Regular cardiac myocyte (primary cell): Measurements from ENCODE around the gene ARFGAP3. TPM values are rescaled to one million over a fixed set of nuclear protein-coding genes. Genes with fewer than 3 reads are reported as not detected.

Experiments
- total RNA-seq: library from RNA; depleted of rRNA; stranded (reverse); fragments of >200 nt; gene quantifications from 2 replicates; pipeline ENCODE4 v1.2.3, GENCODE V29; 2014

The ARFGAP3 gene, protein sequence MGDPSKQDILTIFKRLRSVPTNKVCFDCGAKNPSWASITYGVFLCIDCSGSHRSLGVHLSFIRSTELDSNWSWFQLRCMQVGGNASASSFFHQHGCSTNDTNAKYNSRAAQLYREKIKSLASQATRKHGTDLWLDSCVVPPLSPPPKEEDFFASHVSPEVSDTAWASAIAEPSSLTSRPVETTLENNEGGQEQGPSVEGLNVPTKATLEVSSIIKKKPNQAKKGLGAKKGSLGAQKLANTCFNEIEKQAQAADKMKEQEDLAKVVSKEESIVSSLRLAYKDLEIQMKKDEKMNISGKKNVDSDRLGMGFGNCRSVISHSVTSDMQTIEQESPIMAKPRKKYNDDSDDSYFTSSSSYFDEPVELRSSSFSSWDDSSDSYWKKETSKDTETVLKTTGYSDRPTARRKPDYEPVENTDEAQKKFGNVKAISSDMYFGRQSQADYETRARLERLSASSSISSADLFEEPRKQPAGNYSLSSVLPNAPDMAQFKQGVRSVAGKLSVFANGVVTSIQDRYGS
- 111 and 116 TPM in 2 replicates for total RNA-seq

DNA sequence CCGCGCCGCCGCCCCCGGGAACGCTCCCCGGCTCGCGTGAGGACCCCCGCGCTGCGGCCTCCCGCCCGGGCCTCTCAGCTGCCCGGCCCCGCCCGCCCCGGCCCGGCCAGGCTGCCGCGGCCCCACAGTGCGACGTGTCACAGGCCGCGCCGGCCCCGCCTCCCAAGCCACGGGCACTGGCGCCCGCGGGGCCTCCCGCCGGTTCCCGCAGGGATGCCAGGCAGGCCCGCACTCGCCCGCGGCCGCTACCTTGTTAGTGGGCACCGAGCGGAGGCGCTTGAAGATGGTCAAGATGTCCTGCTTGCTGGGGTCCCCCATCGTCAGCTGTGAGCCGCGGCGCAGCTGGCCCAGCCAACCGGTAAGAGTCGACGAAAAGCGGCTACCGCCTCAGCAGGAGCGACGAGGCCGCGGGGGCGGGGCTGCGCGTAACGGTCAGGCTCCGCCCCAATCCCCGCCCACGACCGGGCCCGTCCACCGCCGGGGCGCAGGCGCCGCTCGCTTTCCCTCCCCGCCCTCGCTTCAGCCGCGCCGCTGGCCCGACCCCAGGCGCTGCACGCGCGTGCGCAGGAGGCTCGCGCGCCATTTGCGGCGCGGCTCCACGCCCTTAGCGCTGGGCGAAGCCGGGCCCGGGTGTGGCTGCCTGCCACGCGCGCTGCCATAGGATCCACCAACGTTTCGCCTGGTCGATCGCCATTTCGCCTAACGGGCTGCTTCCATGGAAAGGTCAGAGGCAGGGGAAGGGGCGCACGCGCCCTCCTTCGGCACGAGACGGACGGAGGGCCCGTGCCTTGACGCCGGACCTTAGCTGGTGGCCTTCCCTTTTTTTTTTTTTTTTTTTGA lies at the start of gene ARFGAP3:
Gene ARFGAP3 (minus strand): TSS at position 409 of the 840 bp plus-strand sequence. CDS start 91 bp downstream, at position 318.

Other genes with a start within 250 kb of the ARFGAP3 start
- 19.4 and 30.5 TPM in 2 replicates for gene POLDIP3, start 242.4 kb downstream of the ARFGAP3 start, total RNA-seq
- gene ATP5MGL, start 216.7 kb downstream of the ARFGAP3 start, total RNA-seq, result 0.28 and 0.58 TPM in 2 replicates
- gene CYB5R3, start 207.9 kb downstream of the ARFGAP3 start, total RNA-seq, result 40.8 and 66.5 TPM in 2 replicates
- 19.2 and 20.9 TPM in 2 replicates for gene A4GALT, start 136.4 kb downstream of the ARFGAP3 start, total RNA-seq
- 47.9 and 58.9 TPM in 2 replicates for gene PACSIN2, start 157.9 kb upstream of the ARFGAP3 start, total RNA-seq
- 9.8 and 16.6 TPM in 2 replicates for gene TTLL1, start 232.1 kb upstream of the ARFGAP3 start, total RNA-seq